HG02759 (cell line): Measurements from ENCODE around the gene FAM118A.
"Not testable (repeated sequence)": the region's sequence is repeated elsewhere in the genome, so short reads cannot be mapped to it uniquely, and the experiment has no call there.

Experiments
- ATAC-seq: cut with Tn5 transposase; IDR thresholded peaks from one replicate; pipeline ENCODE4 v1.9.1; 2021; ENCODE audit warnings: mild to moderate bottlenecking, moderate library complexity; ENCODE audit not compliant: unreplicated experiment

Gene FAM118A

DNA sequence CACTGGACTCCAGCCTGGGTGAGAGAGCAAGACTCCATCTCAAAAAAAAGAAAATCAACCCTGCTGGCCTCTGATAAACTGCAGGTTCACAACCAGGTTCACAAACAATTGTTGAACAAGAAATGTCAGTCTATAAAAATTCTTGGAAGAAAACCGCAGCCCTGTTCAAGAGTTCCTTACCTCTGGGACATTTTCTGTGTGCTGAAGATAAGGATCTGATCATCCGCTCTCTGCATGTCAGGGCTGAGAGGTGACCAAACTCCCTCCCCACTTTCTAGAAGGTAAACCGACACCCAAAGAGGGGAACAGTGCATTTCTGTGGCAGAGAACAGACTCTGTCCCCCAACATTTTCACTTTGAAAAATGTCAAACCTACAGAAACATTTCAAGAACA, 29.1 kb upstream of the FAM118A start:
- no peak for ATAC-seq

DNA sequence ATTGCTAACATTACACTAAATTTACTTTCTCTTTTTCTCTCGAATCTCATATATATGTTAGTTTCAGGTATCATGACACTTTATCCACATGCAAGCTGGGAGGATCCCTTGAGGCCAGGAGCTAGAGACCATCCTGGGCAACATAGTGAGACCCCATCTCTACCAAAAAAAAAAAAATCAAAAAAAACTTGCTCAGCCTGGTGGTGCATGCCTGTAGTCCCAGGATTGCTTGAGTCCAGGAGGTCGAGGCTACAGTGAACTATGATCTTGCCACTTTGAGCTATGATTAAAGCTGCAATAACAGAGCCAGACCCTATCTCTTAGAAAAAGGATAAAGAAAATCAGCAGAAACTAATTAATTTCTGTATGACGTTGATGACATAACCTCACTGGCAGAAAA, 28.7 kb upstream of the FAM118A start:
- ATAC-seq = no peak

DNA sequence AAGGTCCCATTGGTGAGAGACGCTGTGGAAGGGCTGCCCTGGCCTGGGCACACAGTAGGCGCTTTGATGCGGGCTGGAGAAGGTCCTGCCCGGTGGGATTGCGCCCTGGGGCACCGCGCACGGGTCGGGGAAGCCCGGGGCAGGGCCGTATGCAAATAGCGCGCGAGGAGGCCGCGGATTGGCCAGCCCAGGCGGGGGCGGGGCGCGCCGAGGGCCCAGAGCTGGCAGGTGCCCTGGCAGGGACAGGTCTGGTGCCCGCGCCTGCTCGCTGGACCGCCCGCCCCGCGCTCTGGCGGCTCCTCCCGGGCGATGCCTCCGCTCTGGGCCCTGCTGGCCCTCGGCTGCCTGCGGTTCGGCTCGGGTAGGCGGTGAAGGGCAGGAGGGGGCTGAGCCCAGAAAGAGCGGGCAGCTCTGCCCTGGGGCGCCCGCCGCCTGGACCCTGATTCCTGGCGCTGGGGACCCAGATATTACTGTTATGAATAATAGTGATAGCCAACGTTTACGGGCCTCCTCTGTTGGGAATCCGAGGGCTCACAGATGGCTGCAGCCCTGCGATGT, 24.9 kb upstream of the FAM118A start, which contains the start of gene UPK3A:
Gene UPK3A, plus strand, starts transcription at position 245 of the 558 bp plus-strand sequence. Its CDS starts 65 bp downstream, at position 310.
- ATAC-seq = no peak

DNA sequence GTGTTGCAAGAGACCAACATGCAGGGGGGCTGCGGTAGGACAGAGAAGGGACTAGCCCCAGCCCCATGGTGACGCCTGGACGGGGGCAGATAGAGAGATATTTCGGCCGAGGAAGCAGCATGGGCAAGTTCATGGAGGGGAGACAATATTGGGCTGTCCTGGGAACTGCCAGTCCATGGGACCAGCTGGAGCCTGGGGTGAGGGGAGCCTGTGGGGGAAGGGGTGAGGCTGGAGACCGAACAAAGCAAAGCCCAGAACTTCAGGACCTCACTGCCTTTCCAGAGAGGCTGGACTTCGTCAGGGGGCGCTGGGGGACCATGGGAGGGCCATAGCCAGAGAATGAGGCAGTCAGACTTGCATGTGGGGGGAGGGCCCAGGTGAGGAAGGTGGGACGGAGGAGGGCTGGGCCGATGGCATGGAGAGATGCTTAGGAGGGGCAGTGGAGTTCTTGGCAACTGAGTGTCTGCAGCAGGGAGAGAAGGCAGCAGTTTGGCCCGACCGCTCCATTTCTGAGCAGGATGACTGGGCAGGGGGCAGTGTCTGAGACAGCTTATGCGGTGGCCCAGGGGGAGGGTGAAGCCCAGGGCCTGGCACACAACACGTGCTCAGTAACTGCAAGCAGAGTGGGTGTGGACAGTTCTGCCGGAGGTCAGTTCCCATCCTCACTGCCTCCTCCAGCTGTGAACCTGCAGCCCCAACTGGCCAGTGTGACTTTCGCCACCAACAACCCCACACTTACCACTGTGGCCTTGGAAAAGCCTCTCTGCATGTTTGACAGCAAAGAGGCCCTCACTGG, 24.3 kb upstream of the FAM118A start:
- no peak for ATAC-seq

DNA sequence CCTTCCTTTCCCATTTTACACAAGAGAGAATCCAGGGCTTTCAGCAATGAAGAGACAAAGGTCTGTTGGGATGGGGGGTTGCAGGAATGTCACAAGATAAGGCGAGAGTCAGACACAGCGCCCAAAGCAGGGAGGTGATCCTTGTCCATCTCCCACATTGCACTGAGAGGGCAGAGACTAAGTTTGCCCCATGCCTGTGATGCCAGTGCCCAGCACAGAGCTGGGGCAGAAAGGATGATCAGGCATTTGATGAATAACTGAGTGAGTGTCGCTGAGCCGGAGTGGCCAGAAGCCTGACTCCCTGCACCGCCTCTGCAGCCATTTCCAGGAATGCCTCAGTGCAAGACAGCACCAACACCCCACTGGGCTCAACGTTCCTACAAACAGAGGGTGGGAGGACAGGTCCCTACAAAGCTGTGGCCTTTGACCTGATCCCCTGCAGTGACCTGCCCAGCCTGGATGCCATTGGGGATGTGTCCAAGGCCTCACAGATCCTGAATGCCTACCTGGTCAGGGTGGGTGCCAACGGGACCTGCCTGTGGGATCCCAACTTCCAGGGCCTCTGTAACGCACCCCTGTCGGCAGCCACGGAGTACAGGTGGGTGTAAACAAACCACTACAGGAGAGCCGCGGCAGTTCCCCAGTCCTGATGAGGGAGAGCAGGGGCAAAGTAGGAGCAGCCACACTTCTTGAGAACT, 22.7 kb upstream of the FAM118A start:
- ATAC-seq = no peak

DNA sequence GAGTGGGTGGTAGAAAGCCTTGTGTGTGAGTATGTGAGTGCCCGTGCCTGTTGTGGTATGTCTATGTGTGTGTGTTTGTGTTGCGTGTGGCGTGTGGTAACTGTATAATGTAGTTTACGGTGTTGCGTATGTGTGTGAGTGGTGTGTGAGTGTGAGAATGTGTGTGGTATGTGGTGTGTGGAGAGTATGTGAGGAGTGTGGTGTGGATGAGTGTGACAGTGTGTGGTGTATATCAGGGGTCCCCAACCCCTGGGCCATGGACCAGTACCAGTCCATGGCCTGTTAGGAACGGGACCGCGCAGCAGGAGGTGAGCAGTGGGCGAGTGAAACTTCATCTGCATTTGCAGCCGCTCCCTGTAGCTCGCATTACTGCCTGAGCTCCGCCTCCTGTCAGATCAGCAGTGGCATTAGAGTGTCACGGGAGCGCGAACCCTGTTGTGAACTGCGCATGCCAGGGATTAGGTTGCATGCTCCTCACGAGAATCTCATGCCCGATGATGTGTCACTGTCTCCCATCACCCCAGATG, 19.3 kb upstream of the FAM118A start:
- no peak for ATAC-seq

DNA sequence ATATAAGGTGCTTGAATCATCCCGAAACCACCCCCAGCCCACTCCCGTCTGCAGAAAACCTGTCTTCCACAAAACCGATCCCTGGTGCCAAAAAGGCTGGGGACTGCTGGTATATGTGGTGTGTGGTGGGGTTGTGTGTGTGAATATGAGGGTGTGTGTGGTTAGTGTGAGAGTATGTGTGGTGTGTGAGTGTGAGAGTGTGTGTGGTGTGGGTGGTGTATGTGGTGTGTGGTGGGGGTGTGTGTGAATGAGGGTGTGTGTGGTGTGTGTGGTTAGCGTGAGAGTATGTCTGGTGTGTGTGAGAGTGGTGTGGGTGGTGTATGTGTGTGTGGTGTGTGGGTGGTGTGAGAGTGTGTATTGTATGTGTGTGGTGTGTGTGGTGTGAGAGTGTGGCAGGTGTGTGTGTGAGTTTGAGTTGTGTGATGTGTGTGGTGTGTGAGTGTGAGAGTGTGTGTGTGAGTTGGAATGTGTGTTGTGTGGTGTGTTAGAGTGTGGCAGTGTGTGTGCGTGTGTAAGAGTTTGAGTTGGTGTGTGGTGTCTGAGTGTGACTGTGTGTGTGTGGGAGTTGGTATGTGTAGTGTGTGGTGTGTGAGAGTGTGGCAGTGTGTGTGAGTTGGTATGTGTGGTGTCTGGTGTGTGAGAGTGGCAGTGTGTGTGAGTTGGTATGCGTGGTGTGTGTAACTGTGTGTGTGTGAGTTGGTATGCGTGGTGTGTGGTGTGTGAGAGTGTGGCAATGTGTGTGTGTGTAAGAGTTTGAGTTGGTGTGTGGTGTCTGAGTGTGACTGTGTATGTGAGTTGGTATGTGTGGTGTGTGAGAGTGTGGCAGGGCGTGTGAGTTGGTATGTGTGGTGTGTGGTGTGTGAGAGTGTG, 18.4 kb upstream of the FAM118A start:
- no peak for ATAC-seq

DNA sequence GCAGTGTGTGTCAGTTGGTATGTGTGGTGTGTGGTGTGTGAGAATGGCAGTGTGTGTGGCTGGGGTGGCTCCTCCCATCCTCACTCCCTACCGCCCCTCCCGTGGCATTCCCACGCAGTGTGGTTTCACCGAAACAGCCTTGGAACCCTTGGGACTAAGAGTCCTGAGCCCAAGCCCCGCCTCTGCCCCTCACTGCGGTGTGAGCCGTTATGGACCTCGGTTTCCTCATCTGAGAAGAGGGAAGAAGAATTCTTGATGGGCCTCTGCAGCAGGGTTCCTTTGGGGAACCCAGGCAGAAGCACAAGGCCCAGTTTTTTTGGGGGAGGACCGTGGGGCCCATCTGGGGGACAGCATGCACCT, 17.8 kb upstream of the FAM118A start:
- ATAC-seq = no peak

DNA sequence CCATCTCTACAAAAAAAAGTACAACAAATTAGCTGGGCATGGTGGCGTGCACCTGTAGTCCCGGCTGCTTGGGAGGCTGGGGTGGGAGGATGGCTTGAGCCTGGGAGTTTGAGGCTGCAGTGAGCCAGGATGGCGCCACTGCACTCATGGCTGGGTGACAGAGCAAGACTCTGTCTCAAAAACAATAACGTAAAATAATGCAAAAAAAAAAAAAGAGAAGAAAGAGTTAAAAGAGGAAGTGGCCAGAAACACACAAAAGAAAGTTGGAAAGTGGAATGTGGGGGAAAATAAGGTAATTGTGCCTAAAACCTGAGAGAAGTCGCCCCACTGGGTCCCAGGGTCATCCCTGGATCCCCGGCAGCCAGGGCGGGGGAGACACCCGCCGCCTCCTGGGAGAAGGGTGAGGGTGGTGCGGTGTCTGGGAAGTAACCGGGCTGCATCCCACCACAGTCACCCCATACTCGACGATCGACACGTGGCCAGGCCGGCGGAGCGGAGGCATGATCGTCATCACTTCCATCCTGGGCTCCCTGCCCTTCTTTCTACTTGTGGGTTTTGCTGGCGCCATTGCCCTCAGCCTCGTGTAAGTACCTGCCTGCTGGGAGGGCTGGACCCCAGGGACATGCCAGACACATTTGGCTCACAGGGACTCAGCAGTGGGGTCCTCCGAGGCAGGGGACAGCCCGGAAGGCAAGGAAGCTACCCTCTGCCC, 16.8 kb upstream of the FAM118A start:
- ATAC-seq = no peak

DNA sequence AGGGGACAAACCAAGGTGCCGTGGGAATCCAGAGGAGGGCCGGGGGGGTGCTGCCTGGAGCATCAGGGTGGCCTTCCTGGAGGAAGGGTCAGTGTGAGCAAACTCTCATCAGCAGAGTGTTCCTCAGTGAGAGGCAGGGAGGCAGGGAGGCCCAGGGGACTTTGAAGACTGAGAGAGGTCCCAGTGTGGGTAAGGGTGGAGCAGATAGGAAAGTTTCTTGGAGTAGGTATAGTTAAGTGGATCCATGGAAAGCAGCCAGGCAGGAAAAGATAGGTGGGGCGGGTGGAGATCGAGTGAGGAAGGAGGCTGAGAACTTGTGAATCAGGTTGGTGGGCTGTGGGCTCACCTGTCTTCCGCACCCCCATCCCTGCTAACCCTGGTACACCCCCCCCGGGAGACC, 15.7 kb upstream of the FAM118A start:
- ATAC-seq = no peak

DNA sequence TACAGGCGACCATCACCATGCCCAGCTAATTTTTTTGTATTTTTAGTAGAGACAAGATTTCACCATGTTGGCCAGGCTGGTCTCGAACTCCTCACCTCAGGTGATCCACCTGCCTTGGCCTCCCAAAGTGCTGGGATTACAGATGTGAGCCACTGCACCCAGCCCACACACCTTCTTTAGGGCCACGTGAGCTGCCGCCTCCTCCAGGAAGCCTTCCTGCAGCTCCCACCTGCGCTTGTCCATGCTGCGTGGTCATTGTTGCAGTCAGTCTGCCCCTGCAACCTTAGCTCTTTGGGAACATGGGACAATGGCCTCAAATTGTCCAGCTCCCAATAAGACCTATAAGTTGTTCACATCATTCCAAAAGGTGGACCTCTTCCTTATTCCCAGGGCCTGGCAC, 14.7 kb upstream of the FAM118A start:
- ATAC-seq = not testable (repeated sequence)

DNA sequence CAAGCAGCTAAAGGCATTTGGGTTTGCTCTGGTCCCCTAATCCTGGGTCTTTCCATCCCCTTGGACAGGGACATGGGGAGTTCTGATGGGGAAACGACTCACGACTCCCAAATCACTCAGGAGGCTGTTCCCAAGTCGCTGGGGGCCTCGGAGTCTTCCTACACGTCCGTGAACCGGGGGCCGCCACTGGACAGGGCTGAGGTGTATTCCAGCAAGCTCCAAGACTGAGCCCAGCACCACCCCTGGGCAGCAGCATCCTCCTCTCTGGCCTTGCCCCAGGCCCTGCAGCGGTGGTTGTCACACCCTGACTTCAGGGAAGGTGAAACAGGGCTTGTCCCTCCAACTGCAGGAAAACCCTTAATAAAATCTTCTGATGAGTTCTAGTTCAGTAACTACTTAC, 14.2 kb upstream of the FAM118A start:
- ATAC-seq = no peak

DNA sequence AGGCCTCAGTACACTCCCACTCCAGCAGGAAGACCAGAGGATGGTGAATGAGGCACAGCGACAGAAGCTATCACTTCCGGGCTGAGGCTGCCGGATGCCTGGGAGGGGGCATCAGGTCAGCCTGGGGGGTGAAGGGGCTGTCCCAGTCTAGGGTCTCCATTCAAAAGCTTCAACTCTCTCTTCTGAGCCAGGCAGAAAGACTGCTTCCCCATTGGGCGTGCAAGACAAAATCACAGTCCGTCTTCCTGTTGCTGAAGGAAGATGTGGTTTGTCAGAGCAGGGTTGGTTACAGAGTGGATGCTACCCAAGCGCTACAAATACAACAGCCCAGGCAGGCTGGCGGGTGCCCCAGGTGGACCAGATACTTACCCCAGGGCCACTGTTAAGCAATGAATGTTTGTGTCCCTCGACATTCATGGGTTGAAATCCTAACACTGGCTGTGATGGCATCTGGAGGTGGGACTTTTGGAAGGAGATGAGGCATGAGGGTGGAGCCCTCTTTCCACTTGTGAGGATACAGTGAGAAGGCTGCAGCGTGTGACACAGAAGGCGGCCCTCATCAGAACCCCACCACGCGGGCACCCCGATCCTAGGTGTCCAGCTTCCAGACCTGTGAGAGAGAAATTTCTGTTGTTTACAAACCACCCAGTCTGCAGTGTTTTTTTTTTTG, 13.0 kb upstream of the FAM118A start:
- ATAC-seq = no peak

DNA sequence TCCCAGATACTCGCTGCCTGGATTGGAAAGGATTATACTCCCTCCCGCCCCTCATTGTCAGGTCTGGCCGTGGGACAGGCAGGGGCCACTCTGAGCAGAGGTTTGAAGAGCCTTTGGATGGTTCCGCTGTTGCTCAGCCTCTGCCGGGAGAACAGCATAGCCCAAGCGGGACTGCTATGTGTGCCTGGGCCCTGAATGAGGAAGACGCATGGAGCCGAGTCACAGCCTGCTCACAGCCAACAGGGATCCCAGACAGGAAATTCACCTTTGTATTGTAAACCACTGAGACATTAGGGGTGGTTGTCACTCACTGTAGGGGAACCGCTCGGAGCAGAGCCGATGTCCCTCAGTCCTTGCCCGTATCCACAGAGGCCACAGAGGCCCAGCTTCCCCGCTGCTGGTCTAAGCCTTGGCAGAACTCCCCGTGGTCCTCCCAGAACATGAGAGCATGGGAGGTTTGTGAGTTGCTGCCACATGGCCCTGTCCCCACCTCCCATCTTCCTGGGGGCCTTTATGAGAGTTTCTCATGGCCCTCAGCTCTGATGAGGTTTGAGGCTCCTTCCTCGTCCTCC, 10.7 kb upstream of the FAM118A start:
- no peak for ATAC-seq

DNA sequence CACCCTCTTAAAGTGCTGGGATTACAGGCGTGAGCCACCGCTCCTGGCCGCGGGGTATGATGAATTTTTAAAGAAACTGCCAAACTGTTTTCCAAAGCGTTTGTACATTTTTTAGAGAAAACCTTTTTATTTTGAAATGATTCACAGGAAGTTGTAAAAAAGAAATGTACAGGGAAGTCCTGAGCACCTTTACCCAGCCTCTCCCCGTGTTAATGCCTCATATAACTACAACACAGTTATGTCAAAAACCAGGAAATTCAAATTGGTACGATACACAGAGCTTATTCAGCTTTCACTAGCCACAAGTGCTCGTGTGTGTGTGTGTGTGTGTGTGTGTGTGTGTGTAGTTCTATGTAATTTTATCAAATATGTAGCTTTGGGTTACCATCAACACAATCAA, 7.0 kb upstream of the FAM118A start:
- ATAC-seq = no peak

DNA sequence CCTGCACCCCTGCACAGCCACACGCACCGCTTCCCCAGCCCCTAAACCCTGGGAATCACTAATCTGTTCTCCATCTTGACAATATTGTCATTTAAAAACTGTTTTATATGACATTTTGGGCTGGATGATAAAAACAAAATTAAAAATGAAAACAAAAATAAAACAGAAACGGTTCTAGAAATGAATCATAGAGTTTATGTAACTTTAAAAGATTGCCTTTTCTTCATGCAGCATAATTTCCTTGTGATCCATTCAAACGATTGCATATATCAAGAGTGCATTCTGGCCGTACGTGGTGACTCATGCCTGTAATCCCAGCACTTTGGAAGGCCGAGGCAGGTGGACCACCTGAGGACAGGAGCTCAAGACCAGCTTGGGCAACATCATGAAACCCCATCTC, 6.6 kb upstream of the FAM118A start:
- no peak for ATAC-seq

DNA sequence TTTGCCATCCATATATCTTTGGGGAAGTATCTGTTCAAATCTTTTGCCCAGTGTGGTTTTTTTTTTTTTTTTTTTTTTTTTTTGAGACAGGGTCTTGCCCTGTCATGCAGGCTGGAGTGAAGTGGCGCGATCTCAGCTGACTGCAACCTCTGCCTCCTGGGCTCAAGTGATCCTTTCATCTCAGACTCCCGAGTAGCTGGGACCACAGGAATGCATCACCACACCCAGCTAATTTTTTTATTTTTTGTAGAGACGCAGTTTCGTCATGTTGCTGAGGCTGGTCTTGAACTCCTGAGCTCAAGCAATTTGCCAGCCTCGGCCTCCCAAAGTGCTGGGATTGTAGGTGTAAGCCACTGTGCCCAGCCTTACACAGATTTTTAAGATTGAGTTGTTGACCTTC, 4.8 kb upstream of the FAM118A start:
- no peak for ATAC-seq

DNA sequence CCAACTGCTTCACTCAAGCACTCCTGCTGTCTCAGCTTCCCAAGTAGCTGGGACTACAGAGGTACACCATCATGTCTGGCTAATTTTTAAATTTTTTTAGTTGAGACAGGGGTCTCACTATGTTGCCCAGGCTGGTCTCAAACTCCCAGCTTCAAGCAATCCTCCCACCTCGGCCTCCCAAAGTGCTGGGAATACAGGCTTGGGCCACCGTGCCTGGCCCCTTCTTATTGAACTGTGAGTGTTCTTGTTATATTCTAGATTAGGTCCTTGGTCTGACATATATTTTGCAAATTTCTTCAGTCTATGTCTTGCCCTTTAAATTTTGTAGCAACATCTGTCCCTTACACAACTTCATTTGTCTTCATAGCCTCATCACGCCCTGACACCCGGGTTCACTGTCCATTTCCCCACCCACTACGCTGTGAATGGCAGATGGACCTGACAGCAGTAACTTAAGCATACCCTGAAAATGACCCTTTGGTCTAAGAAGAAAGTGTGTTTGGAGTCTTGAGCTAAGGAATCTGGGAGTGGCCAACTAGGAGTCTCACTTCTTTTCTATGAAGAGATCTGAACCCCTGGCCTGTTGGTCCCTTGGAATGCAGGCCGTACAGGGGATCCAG, 4.2 kb upstream of the FAM118A start:
- no peak for ATAC-seq

DNA sequence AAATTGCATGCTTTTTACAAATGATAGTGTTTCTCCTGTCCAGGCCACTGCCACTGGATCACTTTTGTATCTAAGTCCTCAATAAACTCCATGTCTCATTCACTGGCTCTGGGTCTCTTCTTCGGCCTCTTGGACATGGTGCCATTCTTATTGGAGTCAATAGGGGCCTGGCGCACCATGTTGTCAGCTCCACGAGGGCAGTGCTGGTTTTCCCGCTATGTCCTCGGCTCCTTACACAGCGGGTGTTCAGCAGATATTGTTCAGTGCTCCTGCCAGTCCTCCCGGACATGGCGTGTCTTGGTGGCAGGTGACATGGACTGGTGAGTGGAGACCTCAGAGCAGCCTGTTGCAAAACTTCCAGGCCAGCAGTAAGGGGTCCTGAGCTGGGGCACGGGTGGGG, 3.6 kb upstream of the FAM118A start:
- ATAC-seq = no peak
